Testis (tissue), 2 donors: ENCODE measurements around the gene BPIFB2.

Experiments
- CTCF ChIP-seq, 3 experiments: fragments of 450-650 bp in 2 of 3; fragments of 200-600 bp in 1 of 3; sonication (generic) in 1 of 3; IDR thresholded peaks; one replicate each; pipeline ENCODE4 v1.5.1; 2016 to 2019; ENCODE audit warnings: antibody characterized with exemption in 3 of 3, mild to moderate bottlenecking in 2 of 3, moderate library complexity in 1 of 3
- POLR2A ChIP-seq: fragments of 450-650 bp; IDR thresholded peaks from one replicate; pipeline ENCODE4 v1.6.1; 2017; ENCODE audit warnings: antibody characterized with exemption, mild to moderate bottlenecking, moderate library complexity

- no peak for TF ChIP-seq CTCF (IDR thresholded peaks at IDR 0.05)
- TF ChIP-seq POLR2A, result no peak
Measured at GRCh38 chr20:33032555-33032954, 25.1 kb downstream of the BPIFB2 start.
